HG02884 (cell line): Measurements from ENCODE around the gene DUSP3.
A peak's percentile ranks its signal among the peaks of the same experiment; 100 is the strongest.

ENCODE experiments used
- ATAC-seq: cut with Tn5 transposase; IDR thresholded peaks from one replicate; pipeline ENCODE4 v1.9.1; 2021; ENCODE audit warnings: mild to moderate bottlenecking, moderate library complexity; ENCODE audit not compliant: unreplicated experiment

The DUSP3 gene

GRCh38 chr17:43736389-43736788 is 42.4 kb downstream of the DUSP3 start:
- no peak for ATAC-seq

DNA sequence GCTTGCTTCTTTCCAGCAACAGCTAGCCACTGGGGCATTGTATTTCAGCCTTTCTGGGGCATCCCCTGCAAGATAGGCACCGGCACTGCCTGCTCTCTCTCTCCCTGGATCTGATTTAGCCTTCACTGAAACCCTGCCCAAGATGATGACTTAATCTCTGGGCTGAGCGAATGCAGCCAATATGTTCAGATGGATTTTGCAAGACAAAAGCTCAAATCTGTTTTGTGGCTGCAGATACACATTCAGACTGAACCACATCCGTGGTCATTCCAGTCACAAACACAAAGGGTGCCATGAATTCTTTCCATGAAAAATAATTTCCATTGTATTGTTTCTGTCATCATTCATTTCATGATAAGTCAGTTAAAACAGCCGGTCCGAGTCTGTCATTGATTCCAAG is 44.4 kb downstream of the DUSP3 start:
- ATAC-seq, result no peak

GRCh38 chr17:43733956-43734355 is 44.8 kb downstream of the DUSP3 start:
- ATAC-seq, result no peak

GRCh38 chr17:43732958-43733357 is 45.8 kb downstream of the DUSP3 start:
- no peak for ATAC-seq

DNA sequence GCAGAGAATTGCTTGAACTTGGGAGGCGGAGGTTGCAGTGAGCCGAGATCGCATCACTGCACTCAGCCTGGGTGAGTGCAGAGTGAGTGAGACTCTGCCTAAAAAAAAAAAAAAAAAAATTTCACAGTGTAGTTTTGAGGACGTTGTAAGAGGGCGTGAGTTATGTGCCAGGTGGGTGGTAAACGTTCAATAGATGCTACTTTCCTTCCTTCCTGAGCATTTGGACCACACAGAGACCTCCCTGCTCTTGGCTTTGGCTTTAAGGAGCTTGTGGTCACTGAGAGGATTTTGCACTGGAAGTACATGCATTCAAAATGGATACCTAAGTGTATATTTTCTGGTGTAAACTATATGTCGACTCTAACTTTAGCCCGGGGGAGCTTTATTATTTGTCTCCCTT is 50.7 kb downstream of the DUSP3 start:
- no peak for ATAC-seq

DNA sequence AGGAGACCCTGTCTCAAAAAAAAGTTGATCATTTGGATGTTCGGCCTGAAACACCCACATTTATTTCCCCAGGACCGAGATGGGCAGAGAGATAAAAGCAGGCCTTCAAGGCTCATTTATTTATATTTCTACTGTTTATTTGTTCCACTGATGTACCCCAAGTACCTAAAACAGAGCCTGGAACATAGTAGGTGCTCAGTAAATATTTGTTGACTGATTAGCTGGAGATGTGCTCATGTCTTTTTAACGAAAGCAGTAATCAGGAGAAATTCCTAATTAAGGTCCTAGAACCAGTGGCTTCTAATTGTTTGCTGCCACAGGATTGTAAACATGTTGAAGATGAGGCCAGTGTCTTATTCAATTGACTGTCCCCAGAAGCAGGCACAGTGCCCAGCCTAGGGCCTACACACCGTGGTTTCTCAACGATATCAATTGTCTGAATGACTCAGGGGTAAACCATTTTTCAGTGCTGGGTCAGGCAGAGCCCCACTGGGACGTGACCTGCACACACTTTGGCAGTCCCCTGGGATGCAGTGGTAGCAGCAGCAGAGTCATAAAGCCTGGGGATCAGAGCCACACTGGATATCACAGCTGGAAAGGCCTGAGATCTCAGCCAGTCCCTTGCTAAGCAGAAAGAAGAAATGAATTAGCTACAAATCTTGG is 54.9 kb downstream of the DUSP3 start:
- no peak for ATAC-seq

GRCh38 chr17:43722870-43723665 is 55.7 kb downstream of the DUSP3 start:
- no peak for ATAC-seq

DNA sequence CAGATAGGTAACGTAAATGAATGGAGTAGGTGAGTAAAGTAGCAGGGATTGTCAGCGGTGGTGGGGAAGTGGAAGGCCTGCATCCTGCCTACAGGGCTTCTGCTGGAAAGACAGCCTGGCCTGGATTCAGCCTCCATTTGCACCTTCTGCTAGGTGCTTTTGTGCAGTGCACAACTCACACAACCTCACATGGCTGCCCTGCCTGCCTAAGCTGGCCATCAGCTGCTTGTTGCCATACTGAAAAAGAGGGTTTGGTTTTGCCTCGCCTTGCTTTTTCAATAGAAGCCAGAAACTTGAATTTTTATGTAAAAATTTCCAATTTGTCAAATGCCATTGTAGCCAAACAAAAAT is 56.5 kb downstream of the DUSP3 start:
- ATAC-seq, result no peak

- ATAC-seq, result no peak
These were observed 57.1 kb downstream of the DUSP3 start for GRCh38 chr17:43721537-43722268.

DNA sequence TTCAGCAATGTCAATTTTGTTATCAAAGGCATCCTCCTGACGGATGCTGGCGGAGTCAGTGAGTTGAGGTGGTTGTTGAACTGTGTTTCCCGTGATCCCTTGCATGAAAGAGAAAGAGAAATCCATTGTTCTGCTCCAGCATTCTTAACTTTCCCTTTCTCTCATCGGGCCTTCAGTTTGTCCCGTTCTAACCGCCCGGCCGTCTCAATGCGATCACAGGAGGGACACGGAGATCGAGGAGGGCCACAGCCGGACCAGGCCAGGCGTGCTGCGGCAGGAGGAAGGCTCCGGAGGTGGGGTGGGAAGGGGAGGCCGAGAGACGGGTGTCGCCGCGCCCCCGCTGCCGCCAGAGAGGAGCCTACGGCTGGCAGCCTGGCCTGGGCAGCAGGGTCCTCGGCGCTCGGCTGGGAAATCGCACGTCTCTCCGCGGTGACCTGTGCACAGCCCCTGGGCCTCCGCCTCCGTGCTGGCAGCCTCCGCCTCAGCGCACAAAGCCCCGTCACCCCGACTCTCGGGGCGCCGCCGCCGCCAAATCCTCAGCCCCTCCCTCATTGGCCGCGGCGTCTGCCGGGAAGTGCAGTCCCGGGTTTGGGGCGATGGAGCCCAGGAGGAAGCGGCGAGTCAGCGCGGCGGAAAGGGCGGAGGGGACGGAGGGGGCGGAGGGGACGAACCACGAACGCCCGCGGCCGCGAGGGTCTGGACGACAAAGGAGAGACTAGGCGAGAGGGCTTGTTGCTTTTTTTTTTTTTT is 58.3 kb downstream of the DUSP3 start:
- peak; percentile 54 for ATAC-seq

DNA sequence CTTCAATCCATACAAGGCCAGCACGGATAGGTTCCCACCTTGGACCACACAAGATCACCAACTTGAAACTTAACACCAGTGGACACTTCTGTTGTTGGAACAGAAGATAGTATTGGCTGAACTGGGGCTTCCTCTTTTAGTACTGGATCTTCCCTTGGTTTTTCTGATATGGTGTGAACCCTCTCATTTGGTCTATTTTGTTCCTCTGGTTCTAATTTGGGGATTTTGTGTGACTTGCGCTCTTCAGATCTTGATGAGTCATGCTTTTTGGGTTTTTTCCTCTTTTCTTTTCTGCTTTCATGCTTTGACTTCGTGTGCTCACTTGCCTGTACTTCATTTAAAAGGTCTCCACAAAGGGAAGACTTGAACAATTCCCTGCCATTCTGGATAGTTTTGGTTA is 59.2 kb downstream of the DUSP3 start:
- no peak for ATAC-seq

DNA sequence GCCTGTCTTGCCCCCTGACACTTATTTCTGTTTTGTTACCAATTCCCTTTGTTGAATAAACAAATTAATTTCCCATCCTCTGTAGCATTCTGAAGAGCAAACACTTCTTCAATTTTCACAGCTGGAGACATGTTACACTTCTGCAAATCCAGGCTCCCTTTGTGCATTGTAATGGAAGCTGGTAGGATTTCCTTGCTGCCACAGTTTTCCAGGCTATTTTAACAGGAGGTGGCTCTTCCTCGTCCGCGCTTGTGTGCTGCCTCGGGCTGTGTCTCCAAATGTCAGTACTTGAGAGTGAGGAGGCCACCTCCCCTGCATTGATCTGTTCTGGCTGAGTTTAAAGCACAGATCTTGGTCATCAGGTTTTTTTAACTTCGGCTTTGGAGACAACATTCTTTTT is 60.2 kb downstream of the DUSP3 start:
- ATAC-seq, result no peak

- ATAC-seq, result no peak
These were observed 60.9 kb downstream of the DUSP3 start for GRCh38 chr17:43717913-43718312.
